H1 (cell line): ENCODE measurements around the gene SHCBP1. TPM values are rescaled to one million over a fixed set of nuclear protein-coding genes. Genes with fewer than 3 reads are reported as not detected.

Experiments
- ASH2L ChIP-seq: fragments of 200-600, 300-600 bp; sonication (generic); IDR thresholded peaks from one replicate; pipeline ENCODE4 v1.7.1; 2017; ENCODE audit warnings: low read length
- BACH1 ChIP-seq: IDR thresholded peaks from 2 replicates; pipeline ENCODE4 v1.6.1; 2012; ENCODE audit warnings: low read length, improper control_type of control experiment
- CBX8 ChIP-seq: fragments of 300-800, 300-1000 bp; sonication (generic); IDR thresholded peaks from 2 replicates; pipeline ENCODE4 v1.7.1; 2016; ENCODE audit warnings: low read depth, low read length, borderline replicate concordance
- CHD2 ChIP-seq: IDR thresholded peaks from 2 replicates; pipeline ENCODE4 v1.6.1; 2012; ENCODE audit warnings: low read length, improper control_type of control experiment
- CREB1 ChIP-seq: IDR thresholded peaks from 2 replicates; pipeline ENCODE4 v1.6.1; 2012; ENCODE audit warnings: inconsistent platforms
- EP300 ChIP-seq, 2 experiments: IDR thresholded peaks; 1 replicate in 1 of 2; 2 replicates in 1 of 2; pipeline ENCODE4 v1.6.1; 2011 to 2012; ENCODE audit warnings: low read depth in 2 of 2, low read length in 2 of 2, mild to moderate bottlenecking in 2 of 2, borderline replicate concordance in 1 of 2, inconsistent platforms in 1 of 2, moderate library complexity in 1 of 2
- JUND ChIP-seq: IDR thresholded peaks from 2 replicates; pipeline ENCODE4 v1.6.1; 2011; ENCODE audit warnings: mild to moderate bottlenecking, improper control_type of control experiment, low read length
- KDM1A ChIP-seq: fragments of 200-600, 300-600 bp; sonication (generic); IDR thresholded peaks from 2 replicates; pipeline ENCODE4 v1.7.1; 2016; ENCODE audit warnings: mild to moderate bottlenecking, low read length, borderline replicate concordance
- KDM4A ChIP-seq: IDR thresholded peaks from one replicate; pipeline ENCODE4 v1.7.1; 2012; ENCODE audit warnings: low read depth, mild to moderate bottlenecking, moderate library complexity, low read length, inconsistent platforms; ENCODE audit not compliant: severe bottlenecking
- KDM5A ChIP-seq: fragments of 200-600 bp; IDR thresholded peaks from 2 replicates; pipeline ENCODE4 v1.7.1; 2012; ENCODE audit warnings: mild to moderate bottlenecking, low read length, inconsistent platforms, mixed read lengths
- MAFK ChIP-seq: IDR thresholded peaks from 2 replicates; pipeline ENCODE4 v1.6.1; 2012; ENCODE audit warnings: low read depth, mild to moderate bottlenecking, improper control_type of control experiment, low read length
- NANOG ChIP-seq: IDR thresholded peaks from 2 replicates; pipeline ENCODE4 v1.6.1; 2011; ENCODE audit warnings: low read length, low read depth, mild to moderate bottlenecking, inconsistent platforms; ENCODE audit not compliant: insufficient read depth, poor library complexity, severe bottlenecking
- POLR2A ChIP-seq, 2 experiments: IDR thresholded peaks; 1 replicate in 1 of 2; 2 replicates in 1 of 2; pipeline ENCODE4 v1.6.1; 2011; ENCODE audit warnings: low read depth in 2 of 2, low read length in 2 of 2, mild to moderate bottlenecking in 2 of 2; ENCODE audit errors: control extremely low read depth in 1 of 2
- POLR2AphosphoS5 ChIP-seq: IDR thresholded peaks from 2 replicates; pipeline ENCODE4 v1.6.1; 2011; ENCODE audit warnings: low read depth, low read length
- SIN3A ChIP-seq, 2 experiments: IDR thresholded peaks in 1 of 2; conservative IDR thresholded peaks in 1 of 2; 2 replicates each; pipeline ENCODE4 v1.6.1; 2011 to 2012; ENCODE audit warnings: low read length in 2 of 2, improper control_type of control experiment in 1 of 2, low read depth in 1 of 2, mild to moderate bottlenecking in 1 of 2
- SIRT6 ChIP-seq: IDR thresholded peaks from one replicate; pipeline ENCODE4 v1.7.1; 2012; ENCODE audit warnings: low read length, inconsistent platforms
- SP2 ChIP-seq: IDR thresholded peaks from 2 replicates; pipeline ENCODE4 v1.6.1; 2012; ENCODE audit warnings: mild to moderate bottlenecking, low read length, inconsistent platforms
- SP4 ChIP-seq: IDR thresholded peaks from 2 replicates; pipeline ENCODE4 v1.6.1; 2012; ENCODE audit warnings: low read length, inconsistent platforms
- TAF7 ChIP-seq: optimal IDR thresholded peaks from 2 replicates; pipeline ENCODE3; 2011; ENCODE audit warnings: low read depth, mild to moderate bottlenecking, inconsistent platforms, low read length, moderate library complexity, borderline replicate concordance
- YY1 ChIP-seq: IDR thresholded peaks from 2 replicates; pipeline ENCODE4 v1.6.1; 2011; ENCODE audit warnings: low read depth, mild to moderate bottlenecking, low read length
- polyA plus RNA-seq, 7 experiments: library from polyadenylated mRNA; depleted of rRNA in 3 of 7; stranded (reverse) in 5 of 7; unstranded in 2 of 7; fragments of >200 nt in 5 of 7; fragments of 200-250 nt in 2 of 7; gene quantifications; 1 replicate in 5 of 7; 2 replicates in 1 of 7; 4 replicates in 1 of 7; pipeline versions ENCODE4 v1.2.1 to v1.2.3, GENCODE V29; 2011 to 2013; ENCODE audit warnings: missing spikeins in 2 of 7, mixed read lengths in 2 of 7
- total RNA-seq: library from RNA; stranded (reverse); fragmentation: NEBNext Ultra II Directional; extraction: Animal tissue kit (Norgen Biotek cat#: 25700); gene quantifications from 2 replicates; pipeline ENCODE4 v1.2.1, GENCODE V29; 2021

Gene SHCBP1
- total and polyA plus RNA-seq, 2 of the 8 experiments (the other 6 are each of a cell fraction or from before 2014, with no cell fraction given) = 5.7 to 14.8 TPM

GRCh38 chr16:46621006-46621933 lies at the start of gene SHCBP1 (continued):
- peak; percentile 77 to 93; a peak in 2 of 4 replicates for TF ChIP-seq SIN3A (conservative IDR thresholded peaks at IDR 0.05 in 1 of 2, IDR thresholded peaks at IDR 0.05 in 1 of 2; ENCODE audit: low read depth in 1 of 2, low read length in 2 of 2)
- TF ChIP-seq KDM5A = peak; percentile 73
- 0 out of 2 replicates have a peak, but pooled peaks have one; percentile 9 for TF ChIP-seq JUND
- no peak for TF ChIP-seq SP4
- peak; percentile 72 for TF ChIP-seq TAF7
- peak; percentile 73 for TF ChIP-seq KDM4A
- peak; percentile 70; the same call in 1 of the 2 replicates for TF ChIP-seq POLR2AphosphoS5
- no peak for TF ChIP-seq EP300 (IDR thresholded peaks at IDR 0.05; ENCODE audit: borderline replicate concordance in 1 of 2, low read depth in 2 of 2, low read length in 2 of 2)
- no peak for TF ChIP-seq MAFK
- peak; percentile 98 for TF ChIP-seq ASH2L
- TF ChIP-seq CREB1 = peak; percentile 87
- no peak for TF ChIP-seq NANOG
- no peak for TF ChIP-seq BACH1
- TF ChIP-seq POLR2A (IDR thresholded peaks at IDR 0.05; ENCODE audit: control extremely low read depth in 1 of 2, low read depth in 2 of 2, low read length in 2 of 2) = peak; percentile 70 to 95
- 0 out of 2 replicates have a peak, but pooled peaks have one; percentile 33 for TF ChIP-seq CHD2
- peak; percentile 36; the same call in 1 of the 2 replicates for TF ChIP-seq KDM1A
- no peak for TF ChIP-seq SP2
- TF ChIP-seq CBX8 = no peak
- peak; percentile 94 for TF ChIP-seq YY1
- TF ChIP-seq SIRT6 = no peak
